A549 (cell line): ENCODE measurements around the gene GDF7. TPM values are rescaled to one million over a fixed set of nuclear protein-coding genes. Genes with fewer than 3 reads are reported as not detected.

ENCODE experiments used
- ATAC-seq, 2 experiments: fragments of 200-7000 bp in 1 of 2; fragments of >200 bp in 1 of 2; cut with Nextera tagmentation in 1 of 2; cut with Tn5 transposase in 1 of 2; 3 replicates each; pipeline versions ENCODE4 v1.8.0 to v1.9.1; 2018 to 2020; ENCODE audit warnings: mild to moderate bottlenecking in 1 of 2, moderate library complexity in 1 of 2
- CTCF ChIA-PET: fragments of 300-600 bp; sonication (Branson Sonifier 250); formaldehyde crosslinking; extraction: SDS; loops from one replicate; lab custom pipeline; 2021; ENCODE audit warnings: antibody characterized with exemption, inconsistent platforms; lab: Yijun Ruan, JAX
- POLR2A ChIA-PET: fragments of 350-600 bp; formaldehyde crosslinking; extraction: SDS; loops from one replicate; lab custom pipeline; 2021; ENCODE audit warnings: antibody characterized with exemption, inconsistent platforms; lab: Yijun Ruan, JAX
- DNase-seq, 2 experiments: peaks; one replicate each; pipeline versions ENCODE4 v3.0.0 to v3.0.0-alpha.2; 2011 to 2016; ENCODE audit warnings: low read depth in 1 of 2, low spot score in 1 of 2
- FAIRE-seq: peaks from 2 replicates; lab custom pipeline; 2011; peaks lifted over from hg19 to GRCh38; lab: Jason Lieb, UNC
- H3K27ac ChIP-seq, 2 experiments: fragments of >200 bp; sonication (Bioruptor Twin); formaldehyde crosslinking; 3 replicates each; pipeline ENCODE4 v1.5.1; 2016 to 2017
- H3K4me1 ChIP-seq: fragments of >200 bp; sonication (Bioruptor Twin); formaldehyde crosslinking; 3 replicates; pipeline ENCODE4 v1.6.1; 2016
- H3K4me2 ChIP-seq: fragments of >200 bp; sonication (Bioruptor Twin); formaldehyde crosslinking; 3 replicates; pipeline ENCODE4 v1.6.1; 2016
- H3K4me3 ChIP-seq: fragments of >200 bp; sonication (Bioruptor Twin); formaldehyde crosslinking; 3 replicates; pipeline ENCODE4 v1.5.1; 2016
- H3K9me3 ChIP-seq: fragments of >200 bp; sonication (Bioruptor Twin); formaldehyde crosslinking; 3 replicates; pipeline ENCODE4 v1.6.1; 2016
- BHLHE40 ChIP-seq: IDR thresholded peaks from 2 replicates; pipeline ENCODE4 v1.6.1; 2012; ENCODE audit warnings: low read depth, low read length, inconsistent platforms
- CBX2 ChIP-seq: fragments of 200-600 bp; sonication (generic); IDR thresholded peaks from 2 replicates; pipeline ENCODE4 v1.6.1; 2016; ENCODE audit warnings: low read depth, mild to moderate bottlenecking, borderline replicate concordance
- CHD2 ChIP-seq: fragments of 150-350 bp; IDR thresholded peaks from 2 replicates; pipeline ENCODE4 v1.6.1; 2014; ENCODE audit warnings: low read length; ENCODE audit not compliant: partially characterized antibody
- CHD4 ChIP-seq: fragments of 200-600 bp; sonication (generic); IDR thresholded peaks from 2 replicates; pipeline ENCODE4 v1.6.1; 2016; ENCODE audit warnings: antibody characterized with exemption, mild to moderate bottlenecking, borderline replicate concordance
- EHF ChIP-seq: fragments of 250-450 bp; sonication (Bioruptor Pico); IDR thresholded peaks from 2 replicates; pipeline ENCODE4 v1.5.0; 2020; ENCODE audit warnings: mild to moderate bottlenecking
- EP300 ChIP-seq, 2 experiments: fragments of >200 bp; sonication (Bioruptor Twin); formaldehyde crosslinking; IDR thresholded peaks; 2 replicates in 1 of 2; 3 replicates in 1 of 2; pipeline ENCODE4 v1.6.1; 2016 to 2017
- ESRRA ChIP-seq: fragments of 150-350 bp; IDR thresholded peaks from 2 replicates; pipeline ENCODE4 v1.6.1; 2014; ENCODE audit warnings: mild to moderate bottlenecking, low read length, borderline replicate concordance
- FOSB ChIP-seq: fragments of 250-450 bp; sonication (Bioruptor Pico); IDR thresholded peaks from 2 replicates; pipeline ENCODE4 v1.5.0; 2020; ENCODE audit warnings: mild to moderate bottlenecking, moderate library complexity
- FOSL2 ChIP-seq, 2 experiments: fragments of 450-650 bp in 1 of 2; fragments of >200 bp in 1 of 2; sonication (Bioruptor Twin) in 1 of 2; formaldehyde crosslinking; IDR thresholded peaks; 2 replicates each; pipeline versions ENCODE4 v1.5.0 to v1.6.1; 2016 to 2020; ENCODE audit warnings: mild to moderate bottlenecking in 1 of 2, moderate library complexity in 1 of 2
- FOXS1 ChIP-seq: fragments of 250-450 bp; sonication (Bioruptor Pico); IDR thresholded peaks from 2 replicates; pipeline ENCODE4 v1.5.0; 2020; ENCODE audit warnings: mild to moderate bottlenecking, moderate library complexity
- GATA3 ChIP-seq: IDR thresholded peaks from 2 replicates; pipeline ENCODE4 v1.6.1; 2012; ENCODE audit warnings: borderline replicate concordance
- HES2 ChIP-seq: fragments of >200 bp; sonication (Bioruptor Twin); formaldehyde crosslinking; IDR thresholded peaks from 2 replicates; pipeline ENCODE4 v1.6.1; 2016
- HEYL ChIP-seq: fragments of 250-450 bp; sonication (Bioruptor Pico); IDR thresholded peaks from 2 replicates; pipeline ENCODE4 v1.8.0; 2021; ENCODE audit warnings: mild to moderate bottlenecking, moderate library complexity
- HOXA7 ChIP-seq: fragments of 250-450 bp; sonication (Bioruptor Pico); IDR thresholded peaks from 2 replicates; pipeline ENCODE4 v1.5.0; 2020; ENCODE audit warnings: mild to moderate bottlenecking, moderate library complexity
- JUN ChIP-seq, 2 experiments: fragments of >200 bp; sonication (Bioruptor Twin); formaldehyde crosslinking; IDR thresholded peaks; 2 replicates in 1 of 2; 3 replicates in 1 of 2; pipeline ENCODE4 v1.6.1; 2016 to 2017
- KDM5A ChIP-seq: fragments of 200-600 bp; sonication (generic); IDR thresholded peaks from 2 replicates; pipeline ENCODE4 v1.6.1; 2016; ENCODE audit warnings: antibody characterized with exemption, mild to moderate bottlenecking
- NFE2L2 ChIP-seq: fragments of 150-350 bp; conservative IDR thresholded peaks from 2 replicates; pipeline ENCODE4 v1.6.1; 2014; ENCODE audit warnings: low read length
- PHF8 ChIP-seq: fragments of 200-600 bp; sonication (generic); IDR thresholded peaks from 2 replicates; pipeline ENCODE4 v1.6.1; 2016; ENCODE audit warnings: low read depth, mild to moderate bottlenecking, antibody characterized with exemption, moderate library complexity, borderline replicate concordance
- POLR2A ChIP-seq: IDR thresholded peaks from 2 replicates; pipeline ENCODE4 v1.6.1; 2012; ENCODE audit warnings: mild to moderate bottlenecking, low read length
- POLR2AphosphoS2 ChIP-seq: conservative IDR thresholded peaks from 2 replicates; pipeline ENCODE4 v1.6.1; 2012; ENCODE audit warnings: low read length, improper control_type of control experiment, inconsistent platforms
- RARB ChIP-seq: fragments of 250-450 bp; sonication (Bioruptor Pico); IDR thresholded peaks from 2 replicates; pipeline ENCODE4 v1.8.0; 2021; ENCODE audit warnings: mild to moderate bottlenecking, moderate library complexity
- RCOR1 ChIP-seq: fragments of 150-350 bp; IDR thresholded peaks from 2 replicates; pipeline ENCODE4 v1.6.1; 2014; ENCODE audit warnings: antibody characterized with exemption, low read length, low read depth
- SMC3 ChIP-seq: fragments of >200 bp; sonication (Bioruptor Twin); formaldehyde crosslinking; IDR thresholded peaks from 3 replicates; pipeline ENCODE4 v1.6.1; 2018; ENCODE audit warnings: inconsistent platforms
- SREBF2 ChIP-seq: fragments of 450-650 bp; IDR thresholded peaks from 2 replicates; pipeline ENCODE4 v1.6.1; 2014; ENCODE audit warnings: mild to moderate bottlenecking, moderate library complexity
- TP53 ChIP-seq: fragments of 250-450 bp; sonication (Bioruptor Pico); IDR thresholded peaks from 2 replicates; pipeline ENCODE4 v1.5.0; 2021; ENCODE audit warnings: mild to moderate bottlenecking, moderate library complexity
- USF2 ChIP-seq: fragments of 450-650 bp; IDR thresholded peaks from 2 replicates; pipeline ENCODE4 v1.6.1; 2014; ENCODE audit warnings: antibody characterized with exemption
- ZC3H11A ChIP-seq: fragments of 450-650 bp; IDR thresholded peaks from 2 replicates; pipeline ENCODE4 v1.6.1; 2014; ENCODE audit warnings: antibody characterized with exemption, mild to moderate bottlenecking
- ZFP36 ChIP-seq: fragments of 450-650 bp; IDR thresholded peaks from 2 replicates; pipeline ENCODE4 v1.6.1; 2014; ENCODE audit warnings: borderline replicate concordance; ENCODE audit not compliant: partially characterized antibody
- ZNF302 ChIP-seq: fragments of 250-450 bp; sonication (Bioruptor Pico); IDR thresholded peaks from 2 replicates; pipeline ENCODE4 v1.9.0; 2021; ENCODE audit warnings: inconsistent platforms, mild to moderate bottlenecking, moderate library complexity
- WGBS: methylation state at CpG from one replicate; pipeline ENCODE4 v1.1.6; 2017; ENCODE audit errors: missing lambda C conversion rate; 5-methylcytosine and 5-hydroxymethylcytosine counted together
- polyA plus RNA-seq, 4 experiments: library from polyadenylated mRNA; depleted of rRNA in 3 of 4; stranded (reverse); fragments of >200 nt; fragmentation: RNase III in 1 of 4; extraction: RNeasy Plus Mini Kit Qiagen cat#74134 plus additional on column Dnase treatment in 1 of 4; gene quantifications; 2 replicates in 3 of 4; 3 replicates in 1 of 4; pipeline ENCODE4 v1.2.3, GENCODE V29; 2011 to 2017
- TF ChIP-seq, protein P1 (sequence below): IDR thresholded peaks from 2 replicates; pipeline ENCODE4 v1.6.1; 2012
- TF ChIP-seq, protein P2 (sequence below): fragments of 200-600 bp; sonication (generic); IDR thresholded peaks from 2 replicates; pipeline ENCODE4 v1.6.1; 2016; ENCODE audit warnings: antibody characterized with exemption, mild to moderate bottlenecking, moderate library complexity
- TF ChIP-seq, protein P3 (sequence below): fragments of >200 bp; sonication (Bioruptor Twin); formaldehyde crosslinking; IDR thresholded peaks from 3 replicates; pipeline ENCODE4 v1.6.1; 2016

GDF7 gene
- polyA plus RNA-seq, 2 of the 4 experiments (the other 2 are of a cell fraction), result 0.03 to 0.05 TPM

DNA sequence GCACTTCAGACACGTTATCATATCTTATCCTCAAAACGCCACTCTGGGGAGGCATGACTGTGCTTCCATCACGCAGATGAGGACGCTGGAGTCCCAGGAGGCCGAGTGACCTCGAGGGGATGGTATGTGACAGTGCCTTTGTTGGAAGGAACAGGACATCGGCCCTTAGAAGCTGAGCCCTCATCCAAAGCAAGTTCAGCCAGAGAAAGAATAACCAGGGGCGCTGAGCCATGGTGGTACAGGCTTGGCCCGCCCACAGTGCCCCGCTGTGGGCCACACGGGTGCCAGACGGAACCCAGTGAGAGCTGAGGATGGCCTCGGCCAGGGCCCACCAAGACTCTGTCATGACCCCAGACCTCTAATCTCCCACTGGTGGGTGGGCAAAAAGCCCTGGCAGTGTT, 47.3 kb upstream of the GDF7 start (continued):
- no peak for TF ChIP-seq EHF (CRISPR knock-in tag)
- TF ChIP-seq ZFP36, result no peak
- no peak for TF ChIP-seq NFE2L2
- no peak for TF ChIP-seq CHD2
- no peak for TF ChIP-seq CHD4
- TF ChIP-seq, all 56 proteins: peak for 0

DNA sequence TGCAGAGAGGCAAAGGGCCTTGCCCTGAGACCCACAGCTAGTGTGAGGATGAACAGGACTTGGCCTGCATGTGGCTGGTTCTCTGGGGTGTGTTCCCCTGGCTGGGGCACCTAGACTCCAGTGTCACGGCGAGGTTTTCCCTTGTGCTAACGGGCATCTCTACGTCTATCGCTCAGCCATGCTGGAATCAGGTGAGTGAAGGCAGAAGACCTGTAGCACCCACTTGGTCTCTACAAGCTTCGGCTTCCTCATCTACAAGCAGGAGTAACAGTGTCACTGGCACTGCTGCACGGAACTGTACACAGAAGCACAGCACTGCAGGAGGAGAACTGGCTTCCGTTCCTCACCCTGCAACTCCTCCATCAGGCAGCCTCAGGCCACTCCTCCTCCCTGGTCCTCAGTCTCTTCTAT, 46.7 kb upstream of the GDF7 start:
- no peak overlapping the region for H3K4me2 ChIP-seq
- DNase-seq (no peak), ATAC-seq (no peak), FAIRE-seq (no peak)
- H3K4me3 ChIP-seq, result no peak overlapping the region
- no peak overlapping the region for H3K27ac ChIP-seq
- peaks cover 26% of the 10 kb centered on the region for H3K4me1 ChIP-seq
- CTCF ChIA-PET, result interaction anchor here (1.1 to 3.1 kb wide), 4 partner anchors 8 to 242 kb away, joined by 3 to 14 read pairs (median 5); no protein-coding TSS in a partner anchor
- H3K9me3 ChIP-seq, result no peaks in the 10 kb centered on the region
- TF ChIP-seq RARB (CRISPR knock-in tag), result no peak
- no peak for TF ChIP-seq POLR2A
- no peak for TF ChIP-seq PHF8
- no peak for TF ChIP-seq EP300 (IDR thresholded peaks at IDR 0.05)
- TF ChIP-seq ZC3H11A, result no peak
- TF ChIP-seq RCOR1, result no peak
- TF ChIP-seq FOSL2 (IDR thresholded peaks at IDR 0.05), result no peak
- TF ChIP-seq FOSL2 (CRISPR knock-in tag; IDR thresholded peaks at IDR 0.05), result no peak
- TF ChIP-seq, protein P1, sequence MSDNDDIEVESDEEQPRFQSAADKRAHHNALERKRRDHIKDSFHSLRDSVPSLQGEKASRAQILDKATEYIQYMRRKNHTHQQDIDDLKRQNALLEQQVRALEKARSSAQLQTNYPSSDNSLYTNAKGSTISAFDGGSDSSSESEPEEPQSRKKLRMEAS, result no peak
- no peak for TF ChIP-seq HOXA7 (CRISPR knock-in tag)
- no peak for TF ChIP-seq POLR2AphosphoS2
- TF ChIP-seq FOSB (CRISPR knock-in tag), result no peak
- no peak for TF ChIP-seq CHD2
- no peak for TF ChIP-seq ZNF302 (CRISPR knock-in tag)
- TF ChIP-seq JUN (IDR thresholded peaks at IDR 0.05), result no peak
- TF ChIP-seq USF2, result no peak
- TF ChIP-seq GATA3, result no peak
- no peak for TF ChIP-seq ESRRA
- TF ChIP-seq TP53 (CRISPR knock-in tag), result no peak
- TF ChIP-seq HEYL (CRISPR knock-in tag), result no peak
- 92% methylated on average over 8 of the region's 8 CpGs for WGBS
- POLR2A ChIA-PET, result interaction anchor here (10.2 kb wide), 1 partner anchor 172 kb away, joined by 137 read pairs; the partner anchor contains the start of gene RHOB

DNA sequence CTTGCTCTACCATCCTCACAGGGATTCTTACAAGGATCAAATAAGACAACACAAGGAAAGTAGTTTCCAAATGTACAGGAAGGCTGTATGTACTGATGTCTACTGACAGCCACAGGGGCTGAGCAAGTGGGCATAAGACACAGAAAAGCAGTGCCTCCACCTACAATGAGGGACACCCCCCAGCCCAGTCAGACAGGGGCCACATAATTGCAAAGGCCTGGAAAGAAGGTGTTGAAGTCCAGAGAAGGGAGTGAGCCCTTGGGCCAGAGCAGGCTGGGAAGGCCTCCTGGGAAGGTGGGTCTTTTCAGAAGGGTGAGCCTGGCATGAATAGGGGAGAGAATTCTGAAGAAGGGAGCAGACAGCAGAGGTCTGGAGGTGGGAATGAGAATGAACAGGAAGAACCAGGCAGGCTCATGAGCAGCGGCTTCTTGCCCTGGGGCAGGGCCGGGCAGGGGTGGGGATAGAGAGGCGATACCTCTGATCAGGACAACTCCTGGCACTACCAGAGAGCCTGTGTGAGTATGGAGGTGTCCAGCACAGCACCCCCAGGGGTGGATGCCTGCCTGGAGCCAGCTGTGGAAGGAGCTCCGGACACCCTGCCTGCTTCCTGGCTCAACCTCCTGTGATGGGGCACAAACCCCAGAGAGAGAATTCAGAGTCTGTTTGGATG, 46.1 kb upstream of the GDF7 start:
- TF ChIP-seq SREBF2, result no peak
- TF ChIP-seq, protein P2, sequence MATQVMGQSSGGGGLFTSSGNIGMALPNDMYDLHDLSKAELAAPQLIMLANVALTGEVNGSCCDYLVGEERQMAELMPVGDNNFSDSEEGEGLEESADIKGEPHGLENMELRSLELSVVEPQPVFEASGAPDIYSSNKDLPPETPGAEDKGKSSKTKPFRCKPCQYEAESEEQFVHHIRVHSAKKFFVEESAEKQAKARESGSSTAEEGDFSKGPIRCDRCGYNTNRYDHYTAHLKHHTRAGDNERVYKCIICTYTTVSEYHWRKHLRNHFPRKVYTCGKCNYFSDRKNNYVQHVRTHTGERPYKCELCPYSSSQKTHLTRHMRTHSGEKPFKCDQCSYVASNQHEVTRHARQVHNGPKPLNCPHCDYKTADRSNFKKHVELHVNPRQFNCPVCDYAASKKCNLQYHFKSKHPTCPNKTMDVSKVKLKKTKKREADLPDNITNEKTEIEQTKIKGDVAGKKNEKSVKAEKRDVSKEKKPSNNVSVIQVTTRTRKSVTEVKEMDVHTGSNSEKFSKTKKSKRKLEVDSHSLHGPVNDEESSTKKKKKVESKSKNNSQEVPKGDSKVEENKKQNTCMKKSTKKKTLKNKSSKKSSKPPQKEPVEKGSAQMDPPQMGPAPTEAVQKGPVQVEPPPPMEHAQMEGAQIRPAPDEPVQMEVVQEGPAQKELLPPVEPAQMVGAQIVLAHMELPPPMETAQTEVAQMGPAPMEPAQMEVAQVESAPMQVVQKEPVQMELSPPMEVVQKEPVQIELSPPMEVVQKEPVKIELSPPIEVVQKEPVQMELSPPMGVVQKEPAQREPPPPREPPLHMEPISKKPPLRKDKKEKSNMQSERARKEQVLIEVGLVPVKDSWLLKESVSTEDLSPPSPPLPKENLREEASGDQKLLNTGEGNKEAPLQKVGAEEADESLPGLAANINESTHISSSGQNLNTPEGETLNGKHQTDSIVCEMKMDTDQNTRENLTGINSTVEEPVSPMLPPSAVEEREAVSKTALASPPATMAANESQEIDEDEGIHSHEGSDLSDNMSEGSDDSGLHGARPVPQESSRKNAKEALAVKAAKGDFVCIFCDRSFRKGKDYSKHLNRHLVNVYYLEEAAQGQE, result no peak
- TF ChIP-seq HES2, result no peak
- TF ChIP-seq BHLHE40, result no peak
- TF ChIP-seq SMC3, result no peak
- no peak for TF ChIP-seq CBX2
- TF ChIP-seq, protein P3, sequence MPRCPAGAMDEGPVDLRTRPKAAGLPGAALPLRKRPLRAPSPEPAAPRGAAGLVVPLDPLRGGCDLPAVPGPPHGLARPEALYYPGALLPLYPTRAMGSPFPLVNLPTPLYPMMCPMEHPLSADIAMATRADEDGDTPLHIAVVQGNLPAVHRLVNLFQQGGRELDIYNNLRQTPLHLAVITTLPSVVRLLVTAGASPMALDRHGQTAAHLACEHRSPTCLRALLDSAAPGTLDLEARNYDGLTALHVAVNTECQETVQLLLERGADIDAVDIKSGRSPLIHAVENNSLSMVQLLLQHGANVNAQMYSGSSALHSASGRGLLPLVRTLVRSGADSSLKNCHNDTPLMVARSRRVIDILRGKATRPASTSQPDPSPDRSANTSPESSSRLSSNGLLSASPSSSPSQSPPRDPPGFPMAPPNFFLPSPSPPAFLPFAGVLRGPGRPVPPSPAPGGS, result no peak
- no peak for TF ChIP-seq KDM5A
- TF ChIP-seq JUN (IDR thresholded peaks at IDR 0.05), result no peak
- no peak for TF ChIP-seq FOXS1 (CRISPR knock-in tag)
- TF ChIP-seq, all 56 proteins: peak for 0
- WGBS, result 76% methylated on average over 4 of the region's 4 CpGs
- H3K4me2 ChIP-seq, result no peak overlapping the region
- peaks cover 26% of the 10 kb centered on the region for H3K4me1 ChIP-seq
- ChIA-PET CTCF (interaction anchor here (0.9 to 3.1 kb wide), 8 partner anchors 11 to 242 kb away, joined by 3 to 20 read pairs (median 4); no protein-coding TSS in a partner anchor), POLR2A (interaction anchor here (10.2 kb wide), 1 partner anchor 172 kb away, joined by 137 read pairs; the partner anchor contains the start of gene RHOB)
- ATAC-seq (no peak), DNase-seq (no peak), FAIRE-seq (no peak)
- H3K4me3 ChIP-seq, result no peak overlapping the region
- H3K9me3 ChIP-seq, result no peaks in the 10 kb centered on the region
- H3K27ac ChIP-seq, result peak overlapping the region in 1 of 2 experiments; percentile 20; a peak in 1 of 6 replicates
